Progenitor cell of endocrine pancreas (in vitro differentiated cells): Measurements from ENCODE around the gene SVOPL. TPM values are rescaled to one million over a fixed set of nuclear protein-coding genes. Genes with fewer than 3 reads are reported as not detected.

Experiments
- DNase-seq: peaks from one replicate; pipeline ENCODE4 v3.0.0; 2021; ENCODE audit warnings: low spot score; ENCODE audit not compliant: unreplicated experiment
- H3K27ac Mint-ChIP-seq: 2 replicates; pipeline ENCODE4 v1.8.0; 2021; ENCODE audit warnings: mild to moderate bottlenecking, moderate library complexity, mixed read lengths
- H3K27me3 Mint-ChIP-seq: 2 replicates; pipeline ENCODE4 v1.8.0; 2021; ENCODE audit warnings: mixed read lengths
- H3K36me3 Mint-ChIP-seq: 2 replicates; pipeline ENCODE4 v1.8.0; 2022; ENCODE audit warnings: mixed read lengths; ENCODE audit not compliant: insufficient read depth
- H3K4me1 Mint-ChIP-seq: 2 replicates; pipeline ENCODE4 v1.8.0; 2021; ENCODE audit warnings: low read depth, mixed read lengths
- H3K4me3 Mint-ChIP-seq: 2 replicates; pipeline ENCODE4 v1.8.0; 2021; ENCODE audit warnings: low read depth, mild to moderate bottlenecking, moderate library complexity, mixed read lengths
- H3K9me3 Mint-ChIP-seq: 2 replicates; pipeline ENCODE4 v1.8.0; 2021; ENCODE audit warnings: low read depth, mixed read lengths
- CTCF ChIP-seq: fragments of 200-600 bp; sonication (generic); IDR thresholded peaks from one replicate; pipeline ENCODE4 v1.5.0; 2021; ENCODE audit warnings: antibody characterized with exemption, mild to moderate bottlenecking; ENCODE audit not compliant: unreplicated experiment
- total RNA-seq: library from RNA; stranded (reverse); gene quantifications from 2 replicates; pipeline ENCODE4 v1.2.1, GENCODE V29; 2021

SVOPL gene
- total RNA-seq, 1 donor from 2014 or later, result 1.4 TPM

- Mint-ChIP-seq H3K4me3 (no peak overlapping the region), H3K27ac (no peak overlapping the region), H3K27me3 (no peaks in the 10 kb centered on the region), H3K36me3 (peaks cover 67% of the 10 kb centered on the region), H3K9me3 (no peaks in the 10 kb centered on the region), H3K4me1 (peaks cover 7% of the 10 kb centered on the region)
- DNase-seq, result no peak
- TF ChIP-seq CTCF, result no peak
Measured at GRCh38 chr7:138584696-138585095, 116.5 kb downstream of the SVOPL start.

- H3K4me1 Mint-ChIP-seq, result peaks cover 7% of the 10 kb centered on the region
- no peak overlapping the region for H3K4me3 Mint-ChIP-seq
- no peak overlapping the region for H3K27ac Mint-ChIP-seq
- H3K9me3 Mint-ChIP-seq, result no peaks in the 10 kb centered on the region
- H3K27me3 Mint-ChIP-seq, result no peaks in the 10 kb centered on the region
- TF ChIP-seq CTCF, result no peak
- DNase-seq, result no peak
- H3K36me3 Mint-ChIP-seq, result peaks cover 70% of the 10 kb centered on the region
Measured at GRCh38 chr7:138584283-138584682, 116.9 kb downstream of the SVOPL start.

- no peak overlapping the region for H3K4me3 Mint-ChIP-seq
- no peaks in the 10 kb centered on the region for H3K27me3 Mint-ChIP-seq
- H3K4me1 Mint-ChIP-seq, result peaks cover 4% of the 10 kb centered on the region
- DNase-seq, result no peak
- no peaks in the 10 kb centered on the region for H3K9me3 Mint-ChIP-seq
- no peak for TF ChIP-seq CTCF
- no peak overlapping the region for H3K27ac Mint-ChIP-seq
- peaks cover 72% of the 10 kb centered on the region for H3K36me3 Mint-ChIP-seq
Measured at GRCh38 chr7:138581065-138581464, 120.1 kb downstream of the SVOPL start.

DNA sequence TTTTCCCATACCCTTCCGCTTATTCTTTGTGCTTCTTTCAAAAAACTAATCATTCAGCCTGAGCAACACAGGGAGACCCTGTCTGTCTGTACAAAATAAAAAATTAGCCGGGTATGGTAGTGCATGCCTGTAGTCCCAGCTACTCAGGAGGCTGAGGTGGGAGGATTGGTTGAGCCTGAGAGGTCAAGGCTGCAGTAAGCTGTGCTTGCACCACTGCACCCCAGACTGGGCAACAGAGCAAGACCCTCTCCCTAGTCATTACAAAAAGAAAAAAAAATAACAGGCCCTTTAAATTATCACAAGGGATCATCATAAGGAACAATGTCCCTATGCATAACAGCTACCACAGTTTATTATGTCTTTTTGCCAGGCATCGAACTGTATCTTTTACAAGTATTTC, 121.5 kb downstream of the SVOPL start:
- Mint-ChIP-seq H3K36me3 (peaks cover 63% of the 10 kb centered on the region), H3K27ac (no peak overlapping the region), H3K9me3 (no peaks in the 10 kb centered on the region), H3K27me3 (no peaks in the 10 kb centered on the region), H3K4me1 (peaks cover 2% of the 10 kb centered on the region), H3K4me3 (no peak overlapping the region)
- no peak for TF ChIP-seq CTCF
- no peak for DNase-seq

GRCh38 chr7:138579136-138579535, 122.0 kb downstream of the SVOPL start:
- Mint-ChIP-seq H3K36me3 (peaks cover 60% of the 10 kb centered on the region), H3K27me3 (no peaks in the 10 kb centered on the region), H3K4me3 (no peak overlapping the region), H3K9me3 (no peaks in the 10 kb centered on the region), H3K27ac (no peak overlapping the region), H3K4me1 (peaks cover 2% of the 10 kb centered on the region)
- TF ChIP-seq CTCF, result no peak
- no peak for DNase-seq
